NCI-H2081 treated with DMSO at 0.1 percent for 48 hours (cell line): Measurements from ENCODE around the gene ESPNL.

Experiments
- DNase-seq: peaks from one replicate; lab custom pipeline; 2025; lab: John Stamatoyannopoulos, UW

Gene ESPNL

GRCh38 chr2:238075397-238075796, 24.7 kb upstream of the ESPNL start:
- DNase-seq = no peak

- DNase-seq = no peak
Observed at GRCh38 chr2:238077292-238077691, 22.8 kb upstream of the ESPNL start.

- no peak for DNase-seq
Observed at GRCh38 chr2:238079874-238080327, 20.2 kb upstream of the ESPNL start.

GRCh38 chr2:238080518-238080917, 19.6 kb upstream of the ESPNL start:
- DNase-seq = no peak

- no peak for DNase-seq
Observed at GRCh38 chr2:238081150-238081549, 19.0 kb upstream of the ESPNL start.

GRCh38 chr2:238081561-238081960, 18.6 kb upstream of the ESPNL start:
- DNase-seq = no peak

GRCh38 chr2:238082151-238082550, 18.0 kb upstream of the ESPNL start:
- no peak for DNase-seq

- DNase-seq = no peak
Observed at GRCh38 chr2:238082827-238083226, 17.3 kb upstream of the ESPNL start.

- no peak for DNase-seq
Observed at GRCh38 chr2:238083919-238084318, 16.2 kb upstream of the ESPNL start.

GRCh38 chr2:238084761-238085160, 15.4 kb upstream of the ESPNL start:
- no peak for DNase-seq

GRCh38 chr2:238085899-238086298, 14.2 kb upstream of the ESPNL start:
- DNase-seq = no peak

GRCh38 chr2:238087211-238087610, 12.9 kb upstream of the ESPNL start:
- DNase-seq = no peak

GRCh38 chr2:238090887-238091286, 9.3 kb upstream of the ESPNL start:
- no peak for DNase-seq

GRCh38 chr2:238091436-238092060, 8.6 kb upstream of the ESPNL start:
- no peak for DNase-seq

- no peak for DNase-seq
Observed at GRCh38 chr2:238092486-238093035, 7.6 kb upstream of the ESPNL start.

- no peak for DNase-seq
Observed at GRCh38 chr2:238093181-238094140, 6.7 kb upstream of the ESPNL start.

GRCh38 chr2:238094438-238095022, 5.6 kb upstream of the ESPNL start:
- DNase-seq = no peak

GRCh38 chr2:238095143-238095542, 5.0 kb upstream of the ESPNL start:
- DNase-seq = no peak

- DNase-seq = no peak
Observed at GRCh38 chr2:238096311-238097011, 3.7 kb upstream of the ESPNL start.

GRCh38 chr2:238097201-238097987, 2.7 kb upstream of the ESPNL start:
- no peak for DNase-seq
